ENCODE measurements around the gene ZCCHC2. TPM values are rescaled to one million over a fixed set of nuclear protein-coding genes. Genes with fewer than 3 reads are reported as not detected.

Gene ZCCHC2
- total RNA-seq, 1 experiment from 2014 or later: 12.4 TPM

- H2BK20ac ChIP-seq (ENCODE audit: low read depth, low read length, poor library complexity, severe bottlenecking): no peak overlapping the region
- no peaks in the 10 kb centered on the region for H3K9me3 ChIP-seq (ENCODE audit: control insufficient read depth, low read depth, low read length)
- H3K4me2 ChIP-seq (ENCODE audit: insufficient read depth, insufficient read length, low read length): no peak overlapping the region
- no peak overlapping the region for H3K4ac ChIP-seq (ENCODE audit: low read depth, low read length)
- Mint-ChIP-seq H3K4me3 (no peak overlapping the region), H3K27me3 (ENCODE audit: low read depth) (no peaks in the 10 kb centered on the region), H3K4me1 (no peaks in the 10 kb centered on the region), H3K9me3 (no peaks in the 10 kb centered on the region), H3K36me3 (ENCODE audit: insufficient read depth in 1 of 3, low read depth in 3 of 3) (peaks cover 2 to 31% (median 24%) of the 10 kb centered on the region in 3 experiments; a peak in 6 of 7 replicates), H3K27ac (peak overlapping the region in 2 of 3 experiments; percentile 1 to 9; a peak in 1 of 7 replicates)
- no peak overlapping the region for H3K9ac ChIP-seq (ENCODE audit: extremely low read depth, insufficient read length, low read length)
- H3K4me1 ChIP-seq (ENCODE audit: insufficient read depth, low read length): no peaks in the 10 kb centered on the region
- H4K5ac ChIP-seq (ENCODE audit: insufficient read length, low read depth, low read length): no peak overlapping the region
- no peaks in the 10 kb centered on the region for H3K79me2 ChIP-seq (ENCODE audit: insufficient read depth, low read length)
- no peak for DNase-seq
- H3K27ac ChIP-seq (ENCODE audit: insufficient read length, low read depth, low read length): no peak overlapping the region
- no peak overlapping the region for H2BK12ac ChIP-seq (ENCODE audit: insufficient read length, low read depth, low read length)
- no peaks in the 10 kb centered on the region for H3K79me1 ChIP-seq (ENCODE audit: insufficient read depth, low read depth, low read length, poor library complexity, severe bottlenecking)
- TF ChIP-seq CTCF (conservative IDR thresholded peaks at IDR 0.05): no peak
- no peak overlapping the region for H3K14ac ChIP-seq (ENCODE audit: insufficient read depth, low read length)
- no peak overlapping the region for H2BK5ac ChIP-seq (ENCODE audit: insufficient read length, low read length)
- H2AFZ ChIP-seq (ENCODE audit: low read length): no peak overlapping the region
- no CpG with 5 or more reads among the region's 4 CpGs for WGBS (ENCODE audit: extremely low coverage, insufficient read length, low lambda C conversion rate)
- H4K20me1 ChIP-seq (ENCODE audit: control insufficient read depth, insufficient read depth, insufficient read length): no peaks in the 10 kb centered on the region
- H3K56ac ChIP-seq (ENCODE audit: insufficient read length, low read depth, low read length): no peak overlapping the region
- H2AK5ac ChIP-seq (ENCODE audit: insufficient read length, low read length): no peak overlapping the region
- no peaks in the 10 kb centered on the region for H3K23me2 ChIP-seq (ENCODE audit: insufficient read length, low read depth, low read length, poor library complexity, severe bottlenecking)
- H2BK120ac ChIP-seq (ENCODE audit: low read depth, low read length, poor library complexity, severe bottlenecking): no peak overlapping the region
- no peak overlapping the region for H3K18ac ChIP-seq (ENCODE audit: insufficient read length, low read depth, low read length)
- H3K27me3 ChIP-seq (ENCODE audit: insufficient read depth, low read length): no peaks in the 10 kb centered on the region
- no peak overlapping the region for H3T11ph ChIP-seq (ENCODE audit: low read length)
- no peak overlapping the region for H4K8ac ChIP-seq (replicated peaks; ENCODE audit: insufficient read length, low read depth, low read length)
- H2BK15ac ChIP-seq (ENCODE audit: low read depth, low read length): no peak overlapping the region
- no peak overlapping the region for H3K23ac ChIP-seq (ENCODE audit: insufficient read length, low read depth, low read length)
- H4K91ac ChIP-seq (ENCODE audit: insufficient read length, low read depth, low read length): no peak overlapping the region
These were observed 33.6 kb downstream of the ZCCHC2 start for GRCh38 chr18:62556397-62556796.

Data from H9 (cell line).